ENCODE measurements around the gene EPGN. TPM values are rescaled to one million over a fixed set of nuclear protein-coding genes. Genes with fewer than 3 reads are reported as not detected.
"Not testable (repeated sequence)": the region's sequence is repeated elsewhere in the genome, so short reads cannot be mapped to it uniquely, and the experiment has no call there.

EPGN gene
- total and polyA plus RNA-seq, 5 experiments from 2014 or later = 0.70 to 1.6 TPM; not detected in 3

GRCh38 chr4:74330295-74330750, 22.1 kb downstream of the EPGN start:
- POLR2A ChIA-PET = no interaction called here
- Mint-ChIP-seq H3K36me3 (peaks cover 0 to 7% (median 0%) of the 10 kb centered on the region in 3 donors), H3K27ac (no peak overlapping the region), H3K27me3 (peaks cover 2 to 28% (median 11%) of the 10 kb centered on the region in 5 donors), H3K4me1 (no peaks in the 10 kb centered on the region), H3K4me3 (no peak overlapping the region), H3K9me3 (peaks cover 0 to 4% (median 0%) of the 10 kb centered on the region in 9 donors)
- DNase-seq (no peak), ATAC-seq (no peak)

- peaks cover 0 to 4% (median 0%) of the 10 kb centered on the region in 9 donors for H3K9me3 Mint-ChIP-seq
- peaks cover 0 to 1% (median 0%) of the 10 kb centered on the region in 4 donors for H3K4me1 Mint-ChIP-seq
- ATAC-seq (no peak), DNase-seq (no peak)
- no peak overlapping the region for H3K4me3 Mint-ChIP-seq
- H3K36me3 Mint-ChIP-seq = peaks cover 0 to 7% (median 0%) of the 10 kb centered on the region in 3 donors
- POLR2A ChIA-PET = no interaction called here
- peaks cover 2 to 28% (median 11%) of the 10 kb centered on the region in 5 donors for H3K27me3 Mint-ChIP-seq
- no peak overlapping the region for H3K27ac Mint-ChIP-seq
Measured at GRCh38 chr4:74331252-74331651, 23.0 kb downstream of the EPGN start.

- no peak overlapping the region for H3K4me3 Mint-ChIP-seq
Measured at GRCh38 chr4:74331944-74332343, 23.7 kb downstream of the EPGN start.

GRCh38 chr4:74334636-74335035, 26.4 kb downstream of the EPGN start:
- no peak for ATAC-seq
- no peaks in the 10 kb centered on the region for H3K36me3 Mint-ChIP-seq
- no peak for DNase-seq
- no peaks in the 10 kb centered on the region for H3K9me3 Mint-ChIP-seq
- peaks cover 0 to 1% (median 0%) of the 10 kb centered on the region in 4 donors for H3K4me1 Mint-ChIP-seq
- POLR2A ChIA-PET = no interaction called here
- H3K27me3 Mint-ChIP-seq = peaks cover 0 to 7% (median 2%) of the 10 kb centered on the region in 5 donors
- H3K27ac Mint-ChIP-seq = no peak overlapping the region
- H3K4me3 Mint-ChIP-seq = no peak overlapping the region

More at GRCh38 chr4:74331944-74332343, 23.7 kb downstream of the EPGN start:
- peaks cover 0 to 4% (median 0%) of the 10 kb centered on the region in 9 donors for H3K9me3 Mint-ChIP-seq
- ATAC-seq (no peak), DNase-seq (no peak)
- no peak overlapping the region for H3K27ac Mint-ChIP-seq
- H3K27me3 Mint-ChIP-seq = peaks cover 2 to 25% (median 9%) of the 10 kb centered on the region in 5 donors
- H3K4me1 Mint-ChIP-seq = peaks cover 0 to 1% (median 0%) of the 10 kb centered on the region in 4 donors
- H3K36me3 Mint-ChIP-seq = peaks cover 0 to 7% (median 0%) of the 10 kb centered on the region in 3 donors
- POLR2A ChIA-PET = no interaction called here

GRCh38 chr4:74335341-74336021, 27.2 kb downstream of the EPGN start:
- peaks cover 0 to 7% (median 2%) of the 10 kb centered on the region in 5 donors for H3K27me3 Mint-ChIP-seq
- peaks cover 0 to 1% (median 0%) of the 10 kb centered on the region in 4 donors for H3K4me1 Mint-ChIP-seq
- H3K27ac Mint-ChIP-seq = no peak overlapping the region
- H3K36me3 Mint-ChIP-seq = peaks cover 0 to 6% (median 0%) of the 10 kb centered on the region in 3 donors
- POLR2A ChIA-PET = no interaction called here
- DNase-seq (no peak), ATAC-seq (no peak)
- peaks cover 0 to 6% (median 4%) of the 10 kb centered on the region in 9 donors for H3K9me3 Mint-ChIP-seq
- no peak overlapping the region for H3K4me3 Mint-ChIP-seq

- no peak for DNase-seq
- Mint-ChIP-seq H3K4me3 (no peak overlapping the region), H3K27me3 (peaks cover 2 to 16% (median 7%) of the 10 kb centered on the region in 5 donors), H3K4me1 (peaks cover 0 to 1% (median 0%) of the 10 kb centered on the region in 4 donors), H3K9me3 (peaks cover 0 to 36% (median 12%) of the 10 kb centered on the region in 9 donors), H3K36me3 (peaks cover 0 to 8% (median 6%) of the 10 kb centered on the region in 3 donors), H3K27ac (no peak overlapping the region)
- no peak for ATAC-seq
- POLR2A ChIA-PET = no interaction called here
Measured at GRCh38 chr4:74338792-74339333, 30.6 kb downstream of the EPGN start.

GRCh38 chr4:74339501-74339900, 31.2 kb downstream of the EPGN start:
- H3K9me3 Mint-ChIP-seq = peaks cover 0 to 43% (median 15%) of the 10 kb centered on the region in 9 donors
- POLR2A ChIA-PET = no interaction called here
- ATAC-seq (no peak), DNase-seq (no peak)
- H3K4me3 Mint-ChIP-seq = no peak overlapping the region
- peaks cover 0 to 10% (median 8%) of the 10 kb centered on the region in 3 donors for H3K36me3 Mint-ChIP-seq
- peaks cover 0 to 16% (median 5%) of the 10 kb centered on the region in 5 donors for H3K27me3 Mint-ChIP-seq
- H3K4me1 Mint-ChIP-seq = peaks cover 0 to 1% (median 0%) of the 10 kb centered on the region in 4 donors
- no peak overlapping the region for H3K27ac Mint-ChIP-seq

GRCh38 chr4:74340421-74340820, 32.2 kb downstream of the EPGN start:
- H3K9me3 Mint-ChIP-seq = peaks cover 0 to 52% (median 22%) of the 10 kb centered on the region in 9 donors
- peaks cover 0 to 18% (median 8%) of the 10 kb centered on the region in 3 donors for H3K36me3 Mint-ChIP-seq
- DNase-seq, H3K4me1 Mint-ChIP-seq, ATAC-seq, H3K4me3 Mint-ChIP-seq, H3K27ac Mint-ChIP-seq, POLR2A ChIA-PET: not testable (repeated sequence)
- peaks cover 0 to 16% (median 5%) of the 10 kb centered on the region in 5 donors for H3K27me3 Mint-ChIP-seq

- no peaks in the 10 kb centered on the region for H3K4me1 Mint-ChIP-seq
- H3K27me3 Mint-ChIP-seq = peaks cover 1 to 34% (median 7%) of the 10 kb centered on the region in 5 donors
- H3K27ac Mint-ChIP-seq = no peak overlapping the region
- H3K4me3 Mint-ChIP-seq = no peak overlapping the region
- peaks cover 0 to 53% (median 22%) of the 10 kb centered on the region in 9 donors for H3K9me3 Mint-ChIP-seq
- peaks cover 0 to 19% (median 8%) of the 10 kb centered on the region in 3 donors for H3K36me3 Mint-ChIP-seq
- no peak for ATAC-seq
- POLR2A ChIA-PET = no interaction called here
- no peak for DNase-seq
Measured at GRCh38 chr4:74344031-74344430, 35.8 kb downstream of the EPGN start.

GRCh38 chr4:74353858-74354257, 45.6 kb downstream of the EPGN start:
- peaks cover 0 to 12% (median 1%) of the 10 kb centered on the region in 5 donors for H3K27me3 Mint-ChIP-seq
- no peaks in the 10 kb centered on the region for H3K36me3 Mint-ChIP-seq
- POLR2A ChIA-PET = no interaction called here
- no peaks in the 10 kb centered on the region for H3K9me3 Mint-ChIP-seq
- H3K4me3 Mint-ChIP-seq = no peak overlapping the region
- H3K27ac Mint-ChIP-seq = no peak overlapping the region
- H3K4me1 Mint-ChIP-seq = no peaks in the 10 kb centered on the region
- ATAC-seq (no peak), DNase-seq (no peak)

GRCh38 chr4:74357965-74358364, 49.7 kb downstream of the EPGN start:
- no peaks in the 10 kb centered on the region for H3K36me3 Mint-ChIP-seq
- POLR2A ChIA-PET = no interaction called here
- no peaks in the 10 kb centered on the region for H3K9me3 Mint-ChIP-seq
- no peak overlapping the region for H3K4me3 Mint-ChIP-seq
- DNase-seq (no peak), ATAC-seq (no peak)
- H3K4me1 Mint-ChIP-seq = no peaks in the 10 kb centered on the region
- no peak overlapping the region for H3K27ac Mint-ChIP-seq
- H3K27me3 Mint-ChIP-seq = peaks cover 5 to 15% (median 7%) of the 10 kb centered on the region in 5 donors

GRCh38 chr4:74361671-74362070, 53.4 kb downstream of the EPGN start:
- POLR2A ChIA-PET = no interaction called here
- ATAC-seq (no peak), DNase-seq (no peak)
- Mint-ChIP-seq H3K27me3 (peaks cover 27 to 41% (median 35%) of the 10 kb centered on the region in 5 donors), H3K9me3 (no peaks in the 10 kb centered on the region), H3K36me3 (no peaks in the 10 kb centered on the region), H3K4me1 (peaks cover 9 to 17% (median 15%) of the 10 kb centered on the region in 4 donors), H3K27ac (no peak overlapping the region), H3K4me3 (no peak overlapping the region)

- POLR2A ChIA-PET = no interaction called here
- ATAC-seq = no peak
- DNase-seq = no peak
- H3K36me3 Mint-ChIP-seq = no peaks in the 10 kb centered on the region
- H3K27ac Mint-ChIP-seq = no peak overlapping the region
- peaks cover 9 to 17% (median 15%) of the 10 kb centered on the region in 4 donors for H3K4me1 Mint-ChIP-seq
- no peaks in the 10 kb centered on the region for H3K9me3 Mint-ChIP-seq
- no peak overlapping the region for H3K4me3 Mint-ChIP-seq
- H3K27me3 Mint-ChIP-seq = peaks cover 30 to 48% (median 39%) of the 10 kb centered on the region in 5 donors
Measured at GRCh38 chr4:74362347-74362746, 54.1 kb downstream of the EPGN start.

Data from naive thymus-derived CD8-positive, alpha-beta T cell (primary cell).